Keratinocyte (primary cell): ENCODE results near the gene YPEL1. TPM values are rescaled to one million over a fixed set of nuclear protein-coding genes. Genes with fewer than 3 reads are reported as not detected.

Experiments used
- DNase-seq: peaks from one replicate; pipeline ENCODE4 v3.0.0-alpha.2; 2011; ENCODE audit warnings: low read depth, missing footprints, low spot score
- FAIRE-seq: peaks from 2 replicates; lab custom pipeline; 2011; peaks lifted over from hg19 to GRCh38; lab: Jason Lieb, UNC
- H2AFZ ChIP-seq: 2 replicates; pipeline ENCODE4 v1.6.0; 2012; ENCODE audit warnings: low read length, control low read depth, inconsistent platforms; ENCODE audit not compliant: control insufficient read depth
- H3K27ac ChIP-seq: 2 replicates; pipeline ENCODE4 v1.5.1; 2011; ENCODE audit warnings: low read length; ENCODE audit not compliant: control insufficient read depth, insufficient read depth
- H3K27me3 ChIP-seq: 3 replicates; pipeline ENCODE4 v1.6.0; 2011; ENCODE audit warnings: low read length; ENCODE audit not compliant: control insufficient read depth, insufficient read depth; ENCODE audit errors: extremely low read depth
- H3K36me3 ChIP-seq, 2 experiments: 2 replicates in 1 of 2; 3 replicates in 1 of 2; pipeline ENCODE4 v1.5.1; 2011; ENCODE audit warnings: low read length in 2 of 2, mild to moderate bottlenecking in 1 of 2; ENCODE audit not compliant: control insufficient read depth in 2 of 2, insufficient read depth in 2 of 2; ENCODE audit errors: extremely low read depth in 1 of 2
- H3K4me1 ChIP-seq: 3 replicates; pipeline ENCODE4 v1.5.1; 2011; ENCODE audit warnings: low read length; ENCODE audit not compliant: control insufficient read depth, insufficient read depth; ENCODE audit errors: extremely low read depth
- H3K4me2 ChIP-seq: 3 replicates; pipeline ENCODE4 v1.6.0; 2011; ENCODE audit warnings: low read depth, low read length; ENCODE audit not compliant: control insufficient read depth, insufficient read depth; ENCODE audit errors: extremely low read depth
- H3K4me3 ChIP-seq, 3 experiments: fragments of 200-600 bp in 1 of 3; sonication (generic) in 1 of 3; 2 replicates in 2 of 3; 3 replicates in 1 of 3; pipeline ENCODE4 v1.5.1; 2011 to 2016; ENCODE audit warnings: low read length in 3 of 3, mild to moderate bottlenecking in 3 of 3, control low read depth in 2 of 3, inconsistent platforms in 1 of 3, low read depth in 1 of 3, mixed read lengths in 1 of 3, mixed run types in 1 of 3, moderate library complexity in 1 of 3; ENCODE audit not compliant: control insufficient read depth in 2 of 3, insufficient read depth in 2 of 3; ENCODE audit errors: extremely low read depth in 1 of 3
- H3K79me2 ChIP-seq: 2 replicates; pipeline ENCODE4 v1.6.0; 2012; ENCODE audit warnings: low read length; ENCODE audit not compliant: control insufficient read depth, insufficient read depth
- H3K9ac ChIP-seq: 3 replicates; pipeline ENCODE4 v1.6.0; 2011; ENCODE audit warnings: low read length; ENCODE audit not compliant: control insufficient read depth, insufficient read depth; ENCODE audit errors: extremely low read depth
- H3K9me1 ChIP-seq: 3 replicates; pipeline ENCODE4 v1.6.0; 2011; ENCODE audit warnings: low read length; ENCODE audit not compliant: control insufficient read depth, insufficient read depth; ENCODE audit errors: extremely low read depth
- H3K9me3 ChIP-seq: 2 replicates; pipeline ENCODE4 v1.5.1; 2012; ENCODE audit warnings: low read depth, low read length; ENCODE audit not compliant: control insufficient read depth
- H4K20me1 ChIP-seq: 3 replicates; pipeline ENCODE4 v1.6.0; 2011; ENCODE audit warnings: low read length; ENCODE audit not compliant: control insufficient read depth, insufficient read depth; ENCODE audit errors: extremely low read depth
- CTCF ChIP-seq, 3 experiments: IDR thresholded peaks in 1 of 3; conservative IDR thresholded peaks in 1 of 3; optimal IDR thresholded peaks in 1 of 3; 2 replicates in 2 of 3; 3 replicates in 1 of 3; pipeline versions ENCODE3 to v1.5.1; 2011; ENCODE audit warnings: low read length in 3 of 3, mild to moderate bottlenecking in 3 of 3, moderate library complexity in 2 of 3, control low read depth in 1 of 3, inconsistent platforms in 1 of 3; ENCODE audit not compliant: insufficient read depth in 2 of 3; ENCODE audit errors: extremely low read depth in 1 of 3
- EZH2 ChIP-seq: IDR thresholded peaks from one replicate; pipeline ENCODE4 v1.6.1; 2012; ENCODE audit warnings: inconsistent platforms, mild to moderate bottlenecking, low read length, moderate library complexity
- dilution Hi-C: fragments of 300-500 bp; cut with MboI; formaldehyde crosslinking; loops from one replicate; pipeline ENCODE4 v1.7.0; 2020; ENCODE audit warnings: low sequenced_read_pairs; ENCODE audit not compliant: extremely low pct_ligation_motif_present
- polyA plus RNA-seq, 5 experiments: library from polyadenylated mRNA; depleted of rRNA in 3 of 5; stranded (reverse) in 3 of 5; stranded (forward) in 1 of 5; unstranded in 1 of 5; fragments of >200 nt; gene quantifications; 1 replicate in 1 of 5; 2 replicates in 3 of 5; 3 replicates in 1 of 5; pipeline versions ENCODE4 v1.2.1 to v1.2.3, GENCODE V29; 2011 to 2012; ENCODE audit warnings: missing spikeins in 2 of 5, low read depth in 1 of 5, low replicate concordance in 1 of 5

Gene YPEL1
- polyA plus RNA-seq, 1 donor (not counting 4 experiments of a cell fraction or from before 2014, with no cell fraction given): 0.03 TPM

- H3K27ac ChIP-seq: no peak overlapping the region
- no peaks in the 10 kb centered on the region for H3K79me2 ChIP-seq
- no peaks in the 10 kb centered on the region for H4K20me1 ChIP-seq
- H3K9me1 ChIP-seq: no peaks in the 10 kb centered on the region
- H3K27me3 ChIP-seq: no peaks in the 10 kb centered on the region
- DNase-seq: no peak
- no peak for FAIRE-seq
- H3K9ac ChIP-seq: no peak overlapping the region
- no peak overlapping the region for H3K4me3 ChIP-seq
- peaks cover 27% of the 10 kb centered on the region in 2 experiments for H3K36me3 ChIP-seq
- H2AFZ ChIP-seq: no peak overlapping the region
- no peak for TF ChIP-seq EZH2
- TF ChIP-seq CTCF (optimal IDR thresholded peaks at IDR 0.05 in 1 of 3, IDR thresholded peaks at IDR 0.05 in 1 of 3, conservative IDR thresholded peaks at IDR 0.05 in 1 of 3; ENCODE audit: extremely low read depth in 1 of 3, insufficient read depth in 2 of 3, low read length in 3 of 3): no peak
- H3K9me3 ChIP-seq: no peaks in the 10 kb centered on the region
- H3K4me2 ChIP-seq: no peak overlapping the region
- H3K4me1 ChIP-seq: peaks cover 10% of the 10 kb centered on the region
- dilution Hi-C loops: no loop called here
Observed at GRCh38 chr22:21761994-21762680, 26.5 kb upstream of the YPEL1 start.

DNA sequence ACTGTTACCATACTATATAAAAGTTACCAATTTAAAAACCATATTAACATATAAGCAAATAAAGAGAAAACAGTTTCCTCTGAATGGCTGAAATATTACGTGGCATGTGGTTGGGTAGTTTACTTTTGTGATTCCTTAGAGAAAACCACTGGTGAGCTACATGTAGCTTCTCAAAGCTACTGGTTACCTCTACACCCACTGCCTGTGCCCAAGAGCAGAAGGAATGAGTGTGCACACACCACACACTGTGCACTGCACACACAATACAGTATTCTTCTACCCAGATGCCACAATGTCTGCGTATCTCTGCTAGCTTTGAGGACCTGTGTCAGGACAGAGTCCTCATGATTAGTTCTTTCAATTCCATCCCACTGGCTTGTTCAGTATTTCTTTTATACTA is 25.5 kb upstream of the YPEL1 start:
- H3K9me1 ChIP-seq: no peaks in the 10 kb centered on the region
- no peak overlapping the region for H3K9ac ChIP-seq
- H3K27me3 ChIP-seq: no peaks in the 10 kb centered on the region
- dilution Hi-C loops: no loop called here
- no peak overlapping the region for H3K4me2 ChIP-seq
- H3K36me3 ChIP-seq: peaks cover 23 to 25% of the 10 kb centered on the region in 2 experiments
- H3K4me1 ChIP-seq: peaks cover 11% of the 10 kb centered on the region
- FAIRE-seq (no peak), DNase-seq (no peak)
- no peaks in the 10 kb centered on the region for H3K79me2 ChIP-seq
- no peaks in the 10 kb centered on the region for H3K9me3 ChIP-seq
- no peak overlapping the region for H2AFZ ChIP-seq
- no peak overlapping the region for H3K27ac ChIP-seq
- no peak overlapping the region for H3K4me3 ChIP-seq
- no peaks in the 10 kb centered on the region for H4K20me1 ChIP-seq
- TF ChIP-seq EZH2: no peak
- no peak for TF ChIP-seq CTCF (optimal IDR thresholded peaks at IDR 0.05 in 1 of 3, IDR thresholded peaks at IDR 0.05 in 1 of 3, conservative IDR thresholded peaks at IDR 0.05 in 1 of 3; ENCODE audit: extremely low read depth in 1 of 3, insufficient read depth in 2 of 3, low read length in 3 of 3)
